ENCODE measurements around the gene DHX35. TPM values are rescaled to one million over a fixed set of nuclear protein-coding genes. Genes with fewer than 3 reads are reported as not detected.

Gene DHX35
- total and polyA plus RNA-seq, 2 of the 13 experiments (the other 11 are each of a cell fraction or from before 2014, with no cell fraction given), result 25.8 to 28.7 TPM

DNA sequence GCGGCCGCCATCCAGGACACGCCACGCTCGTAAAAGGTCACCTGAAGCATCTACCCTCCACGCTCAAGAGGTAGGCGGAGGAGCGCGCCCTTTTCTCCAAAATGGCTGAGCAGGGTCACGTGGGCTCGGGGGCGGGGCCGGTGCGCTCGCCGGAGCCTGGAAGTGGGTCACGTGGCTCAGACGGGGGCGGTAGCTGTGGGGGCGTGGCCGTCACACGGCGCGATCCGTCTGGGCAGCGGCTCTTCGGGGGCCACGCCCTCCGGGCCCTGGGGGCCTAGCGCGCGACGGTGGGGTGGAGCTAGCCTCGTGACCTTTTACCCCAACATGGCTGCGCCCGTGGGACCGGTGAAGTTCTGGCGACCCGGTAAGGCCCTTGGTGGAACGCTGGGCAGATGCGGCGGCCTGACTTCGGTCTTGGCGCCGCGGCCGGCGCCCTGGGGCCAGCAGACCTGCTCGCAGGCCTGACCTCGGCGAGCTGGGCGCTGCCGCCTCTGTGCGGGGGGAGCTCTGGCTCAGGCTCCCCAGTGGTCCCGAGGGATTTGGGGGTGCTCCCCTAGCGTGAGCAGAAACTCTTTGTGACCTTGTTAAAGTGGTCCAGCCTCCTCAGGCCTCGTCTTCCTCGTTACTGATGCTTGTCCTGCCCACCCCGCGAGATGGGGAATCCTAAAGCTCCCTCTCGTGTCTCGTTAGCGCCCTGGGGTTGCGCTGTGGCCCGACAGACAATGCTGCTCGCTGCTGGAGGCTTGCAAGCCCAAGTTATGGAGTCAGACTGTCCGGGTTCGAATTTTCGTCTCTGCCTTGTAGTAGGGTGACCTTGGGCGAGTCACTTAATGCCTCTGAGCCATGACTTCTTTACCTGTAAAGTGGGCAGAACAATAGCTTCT lies at the start of gene DHX35 (continued):
- TF ChIP-seq TOE1 (CRISPR knock-in tag; IDR thresholded peaks at IDR 0.05) (peak; percentile 81), ZNF446 (CRISPR knock-in tag; IDR thresholded peaks at IDR 0.05) (peak; percentile 73; the same call in 1 of the 2 replicates), NRL (CRISPR knock-in tag; IDR thresholded peaks at IDR 0.05; ENCODE audit: borderline replicate concordance) (peak; percentile 95), ZBTB4 (CRISPR knock-in tag; IDR thresholded peaks at IDR 0.05; ENCODE audit: borderline replicate concordance) (peak; percentile 93; the same call in 1 of the 2 replicates), ZNF20 (CRISPR knock-in tag; IDR thresholded peaks at IDR 0.05) (peak; percentile 59), ZNF775 (CRISPR knock-in tag; IDR thresholded peaks at IDR 0.05; ENCODE audit: borderline replicate concordance) (no peak), BORCS8-MEF2B (CRISPR knock-in tag; IDR thresholded peaks at IDR 0.05) (peak; percentile 79), ONECUT2 (CRISPR knock-in tag; IDR thresholded peaks at IDR 0.05) (no peak), ZNF138 (CRISPR knock-in tag; IDR thresholded peaks at IDR 0.05; ENCODE audit: low read depth) (peak; percentile 34; the same call in 1 of the 2 replicates)
- TF ChIP-seq, protein P1, sequence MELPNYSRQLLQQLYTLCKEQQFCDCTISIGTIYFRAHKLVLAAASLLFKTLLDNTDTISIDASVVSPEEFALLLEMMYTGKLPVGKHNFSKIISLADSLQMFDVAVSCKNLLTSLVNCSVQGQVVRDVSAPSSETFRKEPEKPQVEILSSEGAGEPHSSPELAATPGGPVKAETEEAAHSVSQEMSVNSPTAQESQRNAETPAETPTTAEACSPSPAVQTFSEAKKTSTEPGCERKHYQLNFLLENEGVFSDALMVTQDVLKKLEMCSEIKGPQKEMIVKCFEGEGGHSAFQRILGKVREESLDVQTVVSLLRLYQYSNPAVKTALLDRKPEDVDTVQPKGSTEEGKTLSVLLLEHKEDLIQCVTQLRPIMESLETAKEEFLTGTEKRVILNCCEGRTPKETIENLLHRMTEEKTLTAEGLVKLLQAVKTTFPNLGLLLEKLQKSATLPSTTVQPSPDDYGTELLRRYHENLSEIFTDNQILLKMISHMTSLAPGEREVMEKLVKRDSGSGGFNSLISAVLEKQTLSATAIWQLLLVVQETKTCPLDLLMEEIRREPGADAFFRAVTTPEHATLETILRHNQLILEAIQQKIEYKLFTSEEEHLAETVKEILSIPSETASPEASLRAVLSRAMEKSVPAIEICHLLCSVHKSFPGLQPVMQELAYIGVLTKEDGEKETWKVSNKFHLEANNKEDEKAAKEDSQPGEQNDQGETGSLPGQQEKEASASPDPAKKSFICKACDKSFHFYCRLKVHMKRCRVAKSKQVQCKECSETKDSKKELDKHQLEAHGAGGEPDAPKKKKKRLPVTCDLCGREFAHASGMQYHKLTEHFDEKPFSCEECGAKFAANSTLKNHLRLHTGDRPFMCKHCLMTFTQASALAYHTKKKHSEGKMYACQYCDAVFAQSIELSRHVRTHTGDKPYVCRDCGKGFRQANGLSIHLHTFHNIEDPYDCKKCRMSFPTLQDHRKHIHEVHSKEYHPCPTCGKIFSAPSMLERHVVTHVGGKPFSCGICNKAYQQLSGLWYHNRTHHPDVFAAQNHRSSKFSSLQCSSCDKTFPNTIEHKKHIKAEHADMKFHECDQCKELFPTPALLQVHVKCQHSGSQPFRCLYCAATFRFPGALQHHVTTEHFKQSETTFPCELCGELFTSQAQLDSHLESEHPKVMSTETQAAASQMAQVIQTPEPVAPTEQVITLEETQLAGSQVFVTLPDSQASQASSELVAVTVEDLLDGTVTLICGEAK (IDR thresholded peaks at IDR 0.05), result no peak
- TF ChIP-seq, protein P1 (CRISPR knock-in tag; IDR thresholded peaks at IDR 0.05), result peak; percentile 93
- TF ChIP-seq, protein P2, sequence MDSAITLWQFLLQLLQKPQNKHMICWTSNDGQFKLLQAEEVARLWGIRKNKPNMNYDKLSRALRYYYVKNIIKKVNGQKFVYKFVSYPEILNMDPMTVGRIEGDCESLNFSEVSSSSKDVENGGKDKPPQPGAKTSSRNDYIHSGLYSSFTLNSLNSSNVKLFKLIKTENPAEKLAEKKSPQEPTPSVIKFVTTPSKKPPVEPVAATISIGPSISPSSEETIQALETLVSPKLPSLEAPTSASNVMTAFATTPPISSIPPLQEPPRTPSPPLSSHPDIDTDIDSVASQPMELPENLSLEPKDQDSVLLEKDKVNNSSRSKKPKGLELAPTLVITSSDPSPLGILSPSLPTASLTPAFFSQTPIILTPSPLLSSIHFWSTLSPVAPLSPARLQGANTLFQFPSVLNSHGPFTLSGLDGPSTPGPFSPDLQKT (CRISPR knock-in tag; IDR thresholded peaks at IDR 0.05; ENCODE audit: borderline replicate concordance), result peak; percentile 71; the same call in 1 of the 2 replicates
- TF ChIP-seq, protein P3, sequence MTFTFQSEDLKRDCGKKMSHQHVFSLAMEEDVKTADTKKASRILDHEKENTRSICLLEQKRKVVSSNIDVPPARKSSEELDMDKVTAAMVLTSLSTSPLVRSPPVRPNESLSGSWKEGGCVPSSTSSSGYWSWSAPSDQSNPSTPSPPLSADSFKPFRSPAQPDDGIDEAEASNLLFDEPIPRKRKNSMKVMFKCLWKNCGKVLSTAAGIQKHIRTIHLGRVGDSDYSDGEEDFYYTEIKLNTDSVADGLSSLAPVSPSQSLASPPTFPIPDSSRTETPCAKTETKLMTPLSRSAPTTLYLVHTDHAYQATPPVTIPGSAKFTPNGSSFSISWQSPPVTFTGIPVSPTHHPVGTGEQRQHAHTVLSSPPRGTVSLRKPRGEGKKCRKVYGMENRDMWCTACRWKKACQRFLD (CRISPR knock-in tag; IDR thresholded peaks at IDR 0.05; ENCODE audit: borderline replicate concordance), result peak; percentile 95

Data from HepG2 (cell line).